Inflammatory macrophage (primary cell): Measurements from ENCODE around the gene CSPG5.

Source experiments
- DNase-seq, 2 donors: peaks; one replicate each; pipeline ENCODE4 v3.0.0-alpha.2; 2020 to 2022

Gene CSPG5

DNA sequence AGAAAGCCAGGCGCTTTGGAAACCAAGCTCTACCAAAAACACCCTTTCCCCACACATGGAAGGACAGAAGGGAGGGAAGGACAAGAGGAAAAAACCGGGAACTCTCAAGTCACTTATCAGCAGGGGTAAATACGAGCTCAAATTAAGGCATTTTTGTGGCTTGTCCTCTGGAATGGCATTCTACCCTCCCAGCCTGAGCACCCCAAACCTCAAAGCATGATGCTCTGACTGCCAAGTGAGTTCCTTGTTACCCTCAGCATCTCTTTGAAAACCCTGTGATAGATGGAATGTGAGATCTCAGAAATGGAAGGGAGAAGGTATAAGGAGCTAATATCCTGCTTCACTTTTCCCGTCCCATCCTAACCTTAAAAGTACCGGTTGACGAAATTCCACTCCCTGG lies 8.1 kb upstream of the CSPG5 start:
- no peak for DNase-seq

DNA sequence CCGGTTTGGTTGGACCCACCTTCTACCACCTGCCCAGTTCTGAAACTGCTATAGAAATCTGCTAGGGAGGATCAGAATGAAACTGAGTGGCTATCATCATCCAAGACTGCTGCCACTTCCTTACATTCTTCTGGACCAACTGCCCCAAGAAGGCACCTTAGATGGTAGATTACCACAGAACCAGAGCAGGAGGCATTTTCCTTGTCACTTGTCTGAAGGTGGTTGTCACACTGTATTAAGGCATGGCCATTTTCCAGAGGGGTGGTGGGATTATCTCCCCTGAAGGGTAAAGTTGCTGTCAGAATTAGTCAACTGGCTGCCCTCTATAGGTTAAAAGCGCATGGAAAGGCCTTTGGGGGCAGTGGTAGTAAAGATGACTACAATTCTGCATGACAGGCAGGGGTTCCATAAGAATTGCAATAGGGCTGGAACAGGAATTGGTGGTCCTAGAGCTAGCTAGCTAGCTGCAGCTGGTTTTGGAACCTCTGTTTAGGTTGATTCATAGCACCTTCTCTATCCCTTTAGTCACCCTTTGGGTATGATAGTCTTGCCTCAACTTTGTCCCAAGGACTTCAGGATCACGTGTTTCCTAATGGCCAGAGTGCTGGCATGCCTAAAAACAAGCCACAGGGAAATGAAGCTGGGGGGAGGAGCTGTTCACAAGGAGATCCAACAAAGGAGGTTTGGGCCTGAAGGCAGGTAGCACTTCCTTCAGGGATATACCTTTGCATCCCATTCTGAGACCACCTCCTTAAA lies 4.8 kb upstream of the CSPG5 start:
- DNase-seq, result no peak

DNA sequence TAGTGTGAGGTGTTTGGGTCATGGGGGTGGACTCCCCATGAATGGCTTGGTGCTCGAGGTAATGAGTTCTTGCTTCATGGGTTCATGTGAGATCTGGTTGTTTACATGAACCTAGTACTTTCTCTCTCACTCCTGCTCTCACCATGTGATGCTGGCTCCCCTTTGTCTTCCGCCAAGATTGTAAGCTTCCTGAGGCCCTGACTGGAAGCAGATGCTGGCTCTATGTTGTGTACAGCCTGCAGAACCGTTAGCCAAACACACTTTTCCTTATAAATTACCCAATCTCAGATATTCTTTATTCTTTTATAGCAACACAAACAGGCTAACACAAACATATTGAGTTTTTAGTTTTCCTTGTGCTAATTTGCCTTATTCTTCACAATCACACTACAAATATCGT lies 3.2 kb upstream of the CSPG5 start:
- DNase-seq, result no peak

DNA sequence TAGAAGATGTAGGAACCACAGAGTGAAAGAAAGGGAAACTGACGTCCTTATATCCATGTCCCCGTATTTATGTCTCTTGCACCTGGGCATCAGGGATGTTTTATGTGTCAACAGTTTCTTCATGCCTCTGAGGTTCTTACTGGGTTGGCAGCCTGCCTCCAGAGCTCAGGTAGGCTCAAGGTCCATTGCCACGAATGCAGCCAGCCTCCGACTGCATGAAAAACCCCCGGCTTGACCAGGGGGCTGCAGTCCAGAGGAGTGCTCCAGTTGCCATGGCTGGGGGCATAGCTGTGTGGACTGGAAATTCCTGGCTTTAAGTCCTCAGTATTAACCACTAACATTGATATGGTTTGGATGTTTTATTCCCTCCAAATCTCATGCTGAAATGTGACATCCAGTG lies 2.8 kb upstream of the CSPG5 start:
- DNase-seq, result no peak

DNA sequence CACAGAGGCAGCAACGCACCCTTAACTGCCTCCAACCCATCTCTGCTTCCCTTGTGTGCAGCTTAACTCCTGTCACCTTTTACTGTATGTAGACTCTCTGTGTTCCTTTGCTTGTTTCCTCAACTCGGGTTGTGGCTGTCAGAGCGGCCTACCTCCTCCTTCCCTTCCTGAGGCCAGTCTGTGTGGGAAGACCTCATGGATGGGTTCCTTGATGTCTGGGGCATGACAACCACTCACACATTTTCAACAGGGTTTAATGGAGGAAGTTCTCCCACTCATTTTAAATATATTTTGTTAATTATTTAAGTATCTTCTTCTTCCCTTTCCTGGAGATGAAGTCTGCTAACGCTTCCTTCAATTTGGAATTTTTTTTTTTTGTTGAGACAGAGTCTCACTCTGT lies 1.8 kb upstream of the CSPG5 start:
- DNase-seq, result peak; percentile 72 to 91

DNA sequence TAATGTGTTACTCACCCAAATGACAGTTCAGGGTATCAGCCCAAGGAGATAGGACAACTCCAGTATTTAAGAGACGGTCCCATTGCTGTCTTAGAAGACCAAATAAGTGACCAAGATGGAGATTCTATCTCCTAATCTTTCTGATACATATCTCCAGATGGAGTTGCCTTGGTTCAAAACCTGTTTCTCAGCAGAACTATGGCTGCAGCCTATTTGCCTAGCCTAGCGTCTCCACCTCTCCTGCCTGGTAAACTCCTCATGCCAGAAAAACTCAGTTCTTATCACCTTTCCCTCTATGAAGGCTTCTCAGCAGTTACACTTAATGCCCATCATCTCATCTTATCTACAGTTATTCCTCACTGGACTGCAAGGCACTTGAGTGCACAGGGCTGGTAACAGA lies 1.2 kb upstream of the CSPG5 start:
- DNase-seq, result no peak

DNA sequence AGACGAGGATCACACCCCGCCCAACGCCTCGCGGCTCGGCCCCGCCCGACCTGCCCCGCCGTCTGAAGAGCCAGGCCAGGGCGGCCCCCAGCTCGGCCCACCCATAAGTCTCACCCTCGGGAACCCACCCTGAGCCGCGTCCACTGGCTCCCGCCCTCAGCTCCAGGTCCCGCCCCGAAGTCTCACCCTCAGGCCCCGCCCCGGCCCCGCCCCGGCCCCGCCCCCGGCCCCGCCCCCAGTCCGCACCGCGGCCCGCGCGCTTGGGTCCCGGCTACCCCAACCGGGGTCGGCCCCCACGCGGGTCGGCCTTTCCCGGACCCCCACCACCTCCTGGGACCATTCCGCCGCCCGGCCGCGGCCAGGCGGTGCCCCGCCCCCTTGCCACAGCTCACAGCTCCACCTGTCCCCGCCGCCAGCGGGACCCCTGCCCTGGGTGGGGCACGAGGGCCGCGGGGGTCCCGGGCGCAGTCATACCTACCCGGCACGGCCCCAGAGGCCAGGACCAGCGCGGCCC lies 489 bp downstream of the CSPG5 start:
- DNase-seq, result peak in 1 of 2 donors; percentile 13

DNA sequence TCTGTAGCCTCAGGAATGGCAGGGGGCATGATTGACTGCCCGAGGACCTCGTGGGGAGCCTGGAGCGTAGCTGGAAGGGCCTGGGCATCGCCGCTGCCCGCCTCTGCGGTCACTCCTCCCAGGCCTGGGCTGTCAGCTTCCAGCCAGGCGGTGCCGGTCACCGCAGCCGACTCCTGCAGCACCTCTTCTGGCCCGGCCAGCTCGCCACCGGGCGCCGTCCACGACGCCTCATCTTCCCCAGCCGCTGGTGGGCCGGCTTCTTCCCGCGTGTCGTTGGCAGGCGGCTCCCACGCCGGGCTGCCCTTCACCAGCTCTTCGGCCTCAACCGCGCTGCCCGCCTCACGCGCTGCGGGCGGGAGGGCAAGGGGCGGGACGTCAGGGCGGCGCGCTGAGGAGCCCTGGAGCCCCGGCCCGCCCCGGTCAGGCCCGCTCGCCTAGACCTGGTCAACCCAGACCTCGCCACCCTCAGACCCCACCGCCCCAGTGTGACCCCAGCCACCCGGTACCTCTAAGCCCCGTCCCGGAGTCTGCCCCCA lies 1.0 kb downstream of the CSPG5 start:
- DNase-seq, result peak in 1 of 2 donors; percentile 11

DNA sequence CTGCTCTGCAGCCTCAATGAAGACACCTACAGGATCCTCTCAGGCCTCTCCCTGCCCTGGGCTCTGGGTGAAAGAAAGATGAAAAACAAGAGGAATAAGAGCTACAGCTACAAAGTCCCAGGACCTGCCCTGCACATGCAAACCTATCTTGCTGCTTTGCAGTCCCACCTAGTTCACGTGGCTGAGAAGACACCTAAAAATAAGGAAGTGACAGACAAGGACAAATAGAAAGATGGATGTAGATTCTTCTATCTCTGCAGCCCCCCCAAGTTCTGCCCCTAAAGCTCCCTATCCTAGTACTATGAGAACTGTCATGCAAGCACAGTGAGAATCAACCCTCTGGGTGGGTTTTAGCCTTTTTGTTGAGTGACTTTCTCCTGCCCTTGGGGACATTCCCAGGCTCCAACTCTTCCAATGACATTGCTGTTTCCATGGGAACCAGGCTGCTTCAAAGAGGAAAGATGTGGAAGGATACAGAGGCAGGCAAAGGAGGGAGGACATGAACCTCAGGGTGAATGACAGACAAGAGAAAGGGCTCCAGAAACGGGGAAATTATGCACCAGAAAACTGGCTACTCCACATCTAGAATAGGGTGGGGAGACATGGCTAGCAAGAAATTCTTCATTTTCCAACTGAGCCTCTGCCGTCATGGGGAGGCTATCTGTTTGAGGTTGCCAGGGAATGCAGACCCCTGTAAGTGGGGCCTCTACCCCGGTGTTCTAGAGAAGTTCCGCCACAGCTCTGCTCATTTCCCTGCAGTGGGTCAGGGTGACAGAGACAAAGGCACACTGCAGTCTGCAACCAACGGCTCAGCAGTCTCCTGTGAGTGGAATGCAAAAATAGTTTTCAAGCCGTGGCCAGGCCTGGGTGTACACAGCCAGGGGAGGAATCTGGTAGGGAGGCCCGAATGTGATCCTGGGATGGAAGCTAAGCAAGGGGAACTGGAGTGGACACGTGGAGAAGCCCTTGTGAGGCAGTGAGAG lies 5.2 kb downstream of the CSPG5 start:
- DNase-seq, result no peak

DNA sequence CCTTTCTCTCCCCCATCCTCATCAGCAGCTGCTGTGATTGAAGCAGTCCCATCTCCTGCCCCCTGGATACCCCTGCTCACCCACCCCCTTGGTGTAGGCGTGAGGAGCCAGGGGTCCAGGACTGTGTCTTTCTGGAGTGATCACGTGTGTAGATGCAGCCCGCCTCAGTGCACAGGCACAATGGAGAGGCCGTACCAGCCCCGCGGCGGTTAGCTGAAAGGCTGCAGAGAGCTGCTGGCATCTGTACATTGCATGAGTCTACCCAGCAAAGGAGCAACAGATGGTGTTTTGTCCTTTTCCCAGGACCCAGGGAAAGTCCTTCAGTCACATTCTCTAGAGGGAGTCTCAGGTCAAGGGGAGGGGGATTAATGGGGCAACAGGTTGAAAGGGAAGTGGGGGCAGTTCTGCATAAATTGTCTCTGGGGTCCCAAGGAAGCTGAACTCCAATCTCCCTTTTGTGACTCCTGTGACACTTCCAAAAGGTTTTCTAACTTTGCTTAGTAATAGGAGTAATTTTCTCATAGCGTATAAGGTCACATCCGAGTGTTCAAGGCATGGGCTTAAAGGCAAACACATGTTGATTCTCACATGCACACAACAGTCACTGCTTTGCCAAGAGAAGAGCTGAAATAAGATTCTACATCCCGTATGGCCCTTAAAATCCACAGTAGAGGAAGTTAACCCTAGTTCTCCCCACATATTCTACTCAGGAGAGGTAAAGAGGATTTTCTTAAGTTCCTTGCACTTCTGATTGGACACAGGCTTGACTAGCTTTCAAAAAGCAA lies 7.1 kb downstream of the CSPG5 start:
- DNase-seq, result no peak

DNA sequence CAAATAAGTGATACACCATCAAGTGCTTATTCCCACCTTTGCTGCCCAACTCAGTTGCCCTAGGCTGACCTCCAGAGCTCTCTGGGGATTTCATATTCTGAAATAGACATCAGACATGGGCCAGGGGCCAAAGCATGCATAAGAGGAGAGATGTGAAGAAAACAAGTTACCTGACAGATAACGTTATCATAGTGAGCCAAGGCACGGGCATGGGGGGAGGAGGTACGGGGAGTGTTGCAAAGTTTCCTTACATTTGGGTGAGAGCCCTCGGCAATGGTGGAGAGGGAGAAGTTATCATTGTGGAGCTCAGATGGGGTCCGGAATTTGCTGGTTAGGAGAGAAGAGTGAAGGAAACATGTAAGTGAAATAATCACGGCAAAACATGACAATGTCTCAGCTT lies 9.8 kb downstream of the CSPG5 start:
- no peak for DNase-seq

DNA sequence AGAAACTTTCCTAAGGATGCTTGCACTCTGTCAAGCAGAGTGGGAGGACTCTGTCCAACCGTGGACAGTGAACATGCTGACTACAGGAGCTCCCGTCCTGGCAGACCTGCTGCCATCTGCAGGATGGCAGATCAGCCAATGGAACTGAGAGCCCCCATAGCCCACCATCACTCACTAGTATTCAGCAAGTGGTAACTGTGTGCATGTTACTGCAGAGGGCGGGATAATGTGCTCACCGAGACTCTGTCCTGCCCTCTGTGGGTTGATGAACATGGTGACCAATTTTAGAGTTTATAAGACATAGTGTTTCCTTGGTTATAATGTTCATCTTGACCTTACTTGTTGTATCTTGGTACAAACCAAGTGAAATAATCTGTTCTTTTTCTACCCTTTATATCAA lies 11.5 kb downstream of the CSPG5 start:
- DNase-seq, result no peak

DNA sequence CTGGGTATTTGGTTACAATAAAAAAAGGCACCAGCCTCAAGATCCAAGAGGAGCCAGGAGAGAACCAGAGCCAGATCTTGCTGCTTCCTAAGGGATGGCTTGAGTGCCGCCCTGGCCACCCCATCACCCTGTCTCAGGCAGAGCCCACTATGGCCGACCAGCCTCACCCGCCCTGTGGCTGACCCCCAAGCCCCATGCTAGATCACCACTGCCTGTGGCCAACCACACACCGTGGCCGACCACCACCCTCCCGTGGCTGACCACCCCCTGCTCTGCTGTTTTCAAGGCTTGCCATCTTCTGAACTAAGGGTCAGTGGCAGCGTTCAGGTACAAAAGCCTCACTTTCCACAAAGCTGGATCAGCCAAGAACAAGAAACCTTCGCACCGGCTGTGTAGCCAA lies 12.0 kb downstream of the CSPG5 start:
- no peak for DNase-seq

DNA sequence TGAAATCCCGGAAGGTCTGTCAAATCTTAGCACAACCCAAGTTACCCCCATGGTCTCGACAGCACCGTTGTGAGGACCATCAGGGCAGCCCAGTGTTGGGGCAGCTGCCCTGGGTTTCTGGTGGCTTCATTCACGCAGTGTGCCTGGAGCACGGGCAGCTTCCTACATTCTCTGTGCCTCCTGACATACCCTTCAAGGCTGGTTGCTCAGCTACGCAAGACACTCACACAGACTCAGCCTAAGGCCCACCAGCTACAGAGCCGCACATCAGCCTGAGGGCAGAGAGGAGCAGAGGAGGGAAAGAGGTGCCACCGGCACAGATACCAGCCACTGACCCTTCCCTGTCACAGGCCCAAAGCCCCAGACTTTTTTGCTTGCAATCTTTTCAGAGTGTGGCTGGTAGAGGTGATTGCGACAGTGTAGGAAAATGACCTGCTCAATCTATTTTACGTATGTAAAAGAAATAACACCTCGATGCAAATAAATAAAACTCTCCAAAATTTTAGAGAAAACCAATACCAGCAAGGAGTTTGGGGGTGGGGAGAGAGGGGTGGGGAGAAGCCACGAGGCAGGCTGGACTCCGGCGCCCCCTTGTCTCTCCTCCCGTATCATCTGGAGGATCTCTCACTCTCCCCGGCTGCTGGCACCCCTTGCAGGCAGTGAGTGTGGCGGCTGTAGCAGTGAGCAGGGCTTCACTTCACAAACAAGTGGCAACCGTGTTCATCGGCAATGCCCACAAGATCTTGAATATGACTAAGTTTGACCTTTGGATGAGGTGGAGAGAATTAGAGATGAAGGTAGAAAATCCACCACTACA lies 12.7 kb downstream of the CSPG5 start:
- no peak for DNase-seq

DNA sequence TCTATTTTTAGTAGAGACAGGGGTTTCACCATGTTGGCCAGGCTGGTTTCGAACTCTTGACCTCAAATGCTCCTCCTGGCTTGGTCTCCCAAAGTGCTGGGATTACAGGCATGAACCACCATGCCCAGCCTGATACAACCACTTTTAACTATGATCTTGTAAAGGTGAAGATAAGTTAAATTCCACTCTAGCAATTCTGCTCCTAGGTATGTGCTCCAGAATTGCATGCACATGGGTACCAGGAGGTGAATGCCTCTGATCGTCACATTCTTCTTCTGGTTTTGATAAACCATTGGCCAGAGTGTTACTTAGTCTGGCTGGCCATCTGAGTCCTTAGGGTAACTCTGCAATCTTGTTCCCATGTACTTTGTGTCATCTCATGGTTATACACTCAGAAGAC lies 22.3 kb downstream of the CSPG5 start:
- DNase-seq, result no peak

DNA sequence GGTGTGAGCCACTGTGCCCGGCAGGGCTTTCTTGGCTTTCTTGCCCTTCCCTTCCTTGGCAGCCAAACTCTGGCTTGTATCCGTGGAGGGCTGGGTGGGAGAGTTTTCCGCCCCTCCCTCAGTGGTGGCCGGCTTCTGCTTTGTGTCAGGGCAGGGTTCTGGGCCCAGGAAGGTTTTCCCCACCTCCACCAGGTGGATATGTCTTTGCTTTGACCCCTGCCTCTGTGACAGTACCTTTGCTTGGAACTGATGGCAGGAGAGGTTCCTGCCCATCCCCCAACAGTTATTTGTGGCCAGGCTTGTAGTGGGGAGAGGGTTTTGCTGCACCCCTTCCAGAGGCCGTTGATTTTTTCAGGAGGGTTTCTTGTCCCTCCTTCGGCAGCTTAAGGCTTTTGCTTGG lies 24.3 kb downstream of the CSPG5 start:
- no peak for DNase-seq

DNA sequence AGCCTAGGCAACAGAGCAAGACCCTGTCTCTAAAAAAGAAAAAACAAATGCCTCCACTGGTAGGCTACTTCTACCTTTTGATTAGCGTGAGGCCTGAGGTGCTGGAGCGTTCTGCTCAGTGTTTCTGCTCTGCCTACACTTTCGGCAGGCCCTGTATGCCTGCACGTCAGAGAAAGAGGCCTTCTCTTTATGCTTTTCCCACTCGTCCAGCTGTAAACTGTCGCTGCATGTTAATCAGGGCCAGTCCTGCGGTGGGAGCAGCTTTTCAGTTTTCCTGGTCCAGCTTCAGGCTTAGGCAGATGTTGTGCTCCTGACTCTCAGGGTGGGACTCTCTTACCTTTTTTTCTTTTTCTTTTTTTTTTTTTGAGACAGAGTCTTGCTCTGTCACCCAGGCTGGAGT lies 25.3 kb downstream of the CSPG5 start:
- DNase-seq, result no peak

DNA sequence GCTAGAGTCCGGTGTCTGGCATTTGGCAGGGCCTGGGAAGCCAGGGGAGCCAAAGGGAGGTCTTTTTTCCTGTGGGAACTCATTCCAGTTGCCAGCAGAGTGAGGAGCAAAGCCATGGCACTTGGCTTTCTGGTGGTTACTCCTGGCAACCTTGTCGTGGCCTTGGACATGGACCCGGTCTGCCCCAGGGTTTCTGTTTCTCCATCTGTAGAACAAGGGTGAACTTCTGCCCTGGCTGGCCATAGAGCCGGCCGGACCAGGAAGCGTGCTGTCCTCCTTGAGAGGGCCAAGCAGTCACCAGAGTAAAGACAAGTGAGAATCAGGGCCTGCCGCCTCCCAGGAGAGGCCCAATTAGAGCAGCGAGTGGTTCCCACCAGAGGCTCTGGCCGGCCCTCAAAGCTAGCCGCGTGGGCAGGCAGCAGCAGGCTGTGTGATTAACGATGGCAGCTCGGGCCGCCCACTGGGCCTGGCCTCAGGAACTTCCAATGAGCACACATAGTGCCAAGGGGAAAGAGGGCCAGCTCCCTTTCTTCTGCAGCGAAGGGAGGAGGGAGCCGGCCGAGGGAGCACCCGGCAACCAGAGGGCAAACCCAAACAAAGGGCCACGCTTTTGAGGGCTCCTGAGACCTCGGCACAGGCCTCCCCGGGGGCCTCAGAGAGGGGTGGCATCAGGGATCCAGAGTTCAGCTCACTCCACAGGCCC lies 36.0 kb downstream of the CSPG5 start:
- DNase-seq, result peak in 1 of 2 donors; percentile 30

DNA sequence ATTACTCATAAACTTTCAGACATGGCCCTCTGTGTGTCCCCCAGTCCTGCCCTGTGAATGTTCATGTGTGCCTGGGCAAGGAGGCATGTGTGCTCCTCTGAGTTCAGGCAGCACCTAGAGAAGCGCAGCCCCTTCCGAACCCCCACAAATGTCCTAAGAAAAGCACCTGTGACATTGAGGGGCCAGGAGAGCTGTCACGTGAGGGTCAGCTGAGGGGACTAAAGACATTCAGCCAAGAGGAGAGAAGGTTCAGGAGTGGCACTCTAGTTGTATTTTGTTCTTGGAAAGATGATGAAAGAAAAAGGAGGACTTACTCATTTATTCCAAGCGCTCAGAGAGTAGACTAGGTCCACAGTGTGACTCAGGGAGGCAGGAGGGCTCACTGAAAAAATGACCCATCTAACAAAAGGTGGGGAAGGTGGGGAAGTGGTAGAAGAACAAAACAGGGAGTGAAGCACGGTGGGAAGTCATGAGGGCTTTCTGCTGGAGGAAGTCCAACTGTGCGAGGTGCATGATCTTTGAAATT lies 37.0 kb downstream of the CSPG5 start:
- no peak for DNase-seq

DNA sequence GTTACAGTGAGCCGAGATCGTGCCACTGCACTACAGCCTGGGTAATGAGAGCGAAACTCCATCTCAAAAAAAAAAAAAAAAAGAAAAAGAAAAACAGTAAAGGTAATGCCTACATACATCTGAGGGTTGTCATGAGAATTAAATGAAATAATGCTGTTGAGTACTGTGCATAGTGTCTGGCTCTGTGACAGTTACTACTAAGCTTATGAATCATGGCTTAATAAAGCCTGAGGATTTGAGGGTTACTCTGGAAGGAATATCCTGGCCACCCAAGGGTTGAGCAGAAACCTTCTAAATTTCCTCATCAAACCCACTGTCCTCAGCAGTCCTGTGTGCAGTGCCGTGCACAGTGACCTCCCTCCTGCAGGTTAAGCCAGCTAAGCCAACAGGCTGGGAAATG lies 38.4 kb downstream of the CSPG5 start:
- DNase-seq, result no peak

DNA sequence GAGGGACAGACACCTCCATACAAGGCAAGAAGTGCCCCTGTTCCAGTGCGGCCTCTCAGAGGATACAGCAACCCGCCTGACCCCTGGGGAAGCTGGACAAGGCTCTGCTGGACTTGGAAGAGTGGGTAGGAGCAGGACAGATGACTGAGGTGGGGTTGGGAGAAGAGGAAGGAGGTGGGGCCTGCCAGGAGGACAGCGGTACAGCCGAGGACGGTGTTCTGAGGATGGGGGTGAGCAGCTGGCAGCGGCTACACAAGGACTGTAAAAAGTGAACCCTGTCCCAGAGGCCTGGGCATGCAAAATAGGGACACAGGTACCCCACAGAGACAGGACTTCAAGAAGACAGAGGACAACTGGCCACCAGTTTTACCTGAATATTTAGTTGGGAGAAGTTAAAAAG lies 41.7 kb downstream of the CSPG5 start:
- no peak for DNase-seq
